T-helper 1 cell treated with Interleukin-12 subunit alpha and Interleukin-12 subunit beta and Interleukin-4 antibody, amounts not matched to agents 30 μg/mL and 1 μg/mL, for 36 hours (primary cell): Measurements from ENCODE around the gene NPHS1.
"Not testable (repeated sequence)": the region's sequence is repeated elsewhere in the genome, so short reads cannot be mapped to it uniquely, and the experiment has no call there.

Experiments used
- H3K27ac Mint-ChIP-seq: one replicate; pipeline ENCODE4 v1.8.0; 2021; ENCODE audit warnings: mild to moderate bottlenecking, mixed read lengths
- H3K27me3 Mint-ChIP-seq: one replicate; pipeline ENCODE4 v1.8.0; 2021; ENCODE audit warnings: low read depth, mixed read lengths
- H3K36me3 Mint-ChIP-seq: one replicate; pipeline ENCODE4 v1.8.0; 2021; ENCODE audit warnings: low read depth, mixed read lengths
- H3K4me1 Mint-ChIP-seq: one replicate; pipeline ENCODE4 v1.8.0; 2021; ENCODE audit warnings: low read depth, mixed read lengths
- H3K4me3 Mint-ChIP-seq: one replicate; pipeline ENCODE4 v1.8.0; 2021; ENCODE audit warnings: mild to moderate bottlenecking, moderate library complexity, mixed read lengths
- H3K9me3 Mint-ChIP-seq: one replicate; pipeline ENCODE4 v1.8.0; 2021; ENCODE audit warnings: mixed read lengths

Gene NPHS1

GRCh38 chr19:35852029-35852780 lies at the start of gene NPHS1:
Gene NPHS1 (minus strand): TSS chr19:35852504. CDS start chr19:35851837, 667 bp downstream.
- Mint-ChIP-seq H3K4me1 (peaks cover 5% of the 10 kb centered on the region), H3K27ac (no peak within 1 kb of the TSS), H3K4me3 (no peak within 1 kb of the TSS), H3K36me3 (no peaks in the 10 kb centered on the region), H3K9me3 (no peaks in the 10 kb centered on the region), H3K27me3 (peaks cover 54% of the 10 kb centered on the region)

GRCh38 chr19:35901055-35901644 lies 48.8 kb upstream of the NPHS1 start:
- no peaks in the 10 kb centered on the region for H3K27me3 Mint-ChIP-seq
- peak overlapping the region; percentile 97 for H3K27ac Mint-ChIP-seq
- peaks cover 17% of the 10 kb centered on the region for H3K36me3 Mint-ChIP-seq
- peak overlapping the region; percentile 98 for H3K4me3 Mint-ChIP-seq
- no peaks in the 10 kb centered on the region for H3K9me3 Mint-ChIP-seq
- H3K4me1 Mint-ChIP-seq = peaks cover 44% of the 10 kb centered on the region

GRCh38 chr19:35899547-35900214 lies 47.4 kb upstream of the NPHS1 start:
- peak overlapping the region; percentile 97 for H3K27ac Mint-ChIP-seq
- H3K4me3 Mint-ChIP-seq = peak overlapping the region; percentile 96
- H3K9me3 Mint-ChIP-seq = no peaks in the 10 kb centered on the region
- H3K27me3 Mint-ChIP-seq = no peaks in the 10 kb centered on the region
- H3K36me3 Mint-ChIP-seq = peaks cover 25% of the 10 kb centered on the region
- peaks cover 42% of the 10 kb centered on the region for H3K4me1 Mint-ChIP-seq

- Mint-ChIP-seq H3K9me3 (no peaks in the 10 kb centered on the region), H3K4me3 (peak overlapping the region; percentile 96), H3K4me1 (peaks cover 31% of the 10 kb centered on the region), H3K27me3 (no peaks in the 10 kb centered on the region), H3K27ac (peak overlapping the region; percentile 97), H3K36me3 (peaks cover 24% of the 10 kb centered on the region)
Measured at GRCh38 chr19:35898499-35898809, 46.1 kb upstream of the NPHS1 start.

GRCh38 chr19:35897706-35898451 lies 45.6 kb upstream of the NPHS1 start:
- Mint-ChIP-seq H3K36me3 (peaks cover 25% of the 10 kb centered on the region), H3K9me3 (no peaks in the 10 kb centered on the region), H3K4me1 (peaks cover 26% of the 10 kb centered on the region)

GRCh38 chr19:35896643-35897040 lies 44.3 kb upstream of the NPHS1 start:
- peak overlapping the region; percentile 31 for H3K4me3 Mint-ChIP-seq
- H3K27ac Mint-ChIP-seq = no peak overlapping the region
- no peaks in the 10 kb centered on the region for H3K9me3 Mint-ChIP-seq
- peaks cover 30% of the 10 kb centered on the region for H3K36me3 Mint-ChIP-seq
- peaks cover 15% of the 10 kb centered on the region for H3K4me1 Mint-ChIP-seq
- H3K27me3 Mint-ChIP-seq = no peaks in the 10 kb centered on the region

More at GRCh38 chr19:35897706-35898451, 45.6 kb upstream of the NPHS1 start:
- H3K27ac Mint-ChIP-seq = peak overlapping the region; percentile 52
- no peaks in the 10 kb centered on the region for H3K27me3 Mint-ChIP-seq
- peak overlapping the region; percentile 96 for H3K4me3 Mint-ChIP-seq

GRCh38 chr19:35895911-35896642 lies 43.8 kb upstream of the NPHS1 start:
- peak overlapping the region; percentile 45 for H3K27ac Mint-ChIP-seq
- H3K9me3 Mint-ChIP-seq = no peaks in the 10 kb centered on the region
- peaks cover 31% of the 10 kb centered on the region for H3K36me3 Mint-ChIP-seq
- H3K4me1 Mint-ChIP-seq = peaks cover 13% of the 10 kb centered on the region
- peak overlapping the region; percentile 62 for H3K4me3 Mint-ChIP-seq
- H3K27me3 Mint-ChIP-seq = no peaks in the 10 kb centered on the region

GRCh38 chr19:35894342-35894741 lies 42.0 kb upstream of the NPHS1 start:
- Mint-ChIP-seq H3K9me3 (no peaks in the 10 kb centered on the region), H3K4me3 (no peak overlapping the region), H3K4me1 (peaks cover 10% of the 10 kb centered on the region), H3K27me3 (no peaks in the 10 kb centered on the region), H3K27ac (no peak overlapping the region), H3K36me3 (peaks cover 43% of the 10 kb centered on the region)

- H3K36me3 Mint-ChIP-seq = peaks cover 50% of the 10 kb centered on the region
- H3K4me3 Mint-ChIP-seq, H3K9me3 Mint-ChIP-seq, H3K27me3 Mint-ChIP-seq, H3K4me1 Mint-ChIP-seq, H3K27ac Mint-ChIP-seq: not testable (repeated sequence)
Measured at GRCh38 chr19:35891819-35892218, 39.5 kb upstream of the NPHS1 start.

GRCh38 chr19:35890113-35890650 lies 37.9 kb upstream of the NPHS1 start:
- H3K4me1 Mint-ChIP-seq = peaks cover 3% of the 10 kb centered on the region
- H3K4me3 Mint-ChIP-seq = no peak overlapping the region
- no peaks in the 10 kb centered on the region for H3K27me3 Mint-ChIP-seq
- H3K36me3 Mint-ChIP-seq = peaks cover 49% of the 10 kb centered on the region
- no peaks in the 10 kb centered on the region for H3K9me3 Mint-ChIP-seq
- no peak overlapping the region for H3K27ac Mint-ChIP-seq

GRCh38 chr19:35889370-35890112 lies 37.2 kb upstream of the NPHS1 start:
- Mint-ChIP-seq H3K4me3 (no peak overlapping the region), H3K36me3 (peaks cover 47% of the 10 kb centered on the region), H3K4me1 (peaks cover 3% of the 10 kb centered on the region), H3K27ac (no peak overlapping the region), H3K27me3 (no peaks in the 10 kb centered on the region), H3K9me3 (no peaks in the 10 kb centered on the region)

GRCh38 chr19:35888398-35888797 lies 36.1 kb upstream of the NPHS1 start:
- Mint-ChIP-seq H3K9me3 (no peaks in the 10 kb centered on the region), H3K4me1 (peaks cover 3% of the 10 kb centered on the region), H3K27me3 (no peaks in the 10 kb centered on the region), H3K27ac (no peak overlapping the region), H3K4me3 (no peak overlapping the region), H3K36me3 (peaks cover 45% of the 10 kb centered on the region)

- H3K27ac Mint-ChIP-seq = no peak overlapping the region
- H3K9me3 Mint-ChIP-seq = no peaks in the 10 kb centered on the region
- no peak overlapping the region for H3K4me3 Mint-ChIP-seq
- H3K27me3 Mint-ChIP-seq = no peaks in the 10 kb centered on the region
- peaks cover 6% of the 10 kb centered on the region for H3K4me1 Mint-ChIP-seq
- H3K36me3 Mint-ChIP-seq = peaks cover 36% of the 10 kb centered on the region
Measured at GRCh38 chr19:35887197-35887596, 34.9 kb upstream of the NPHS1 start.
